Prostate gland (tissue), 2 donors: ENCODE measurements around the gene LTA4H.

Experiments used
- CTCF ChIP-seq, 4 experiments: fragments of 200-600 bp in 2 of 4; fragments of 450-650 bp in 2 of 4; sonication (generic) in 2 of 4; IDR thresholded peaks; 1 replicate in 3 of 4; 2 replicates in 1 of 4; pipeline ENCODE4 v1.5.1; 2016 to 2019; ENCODE audit warnings: antibody characterized with exemption in 4 of 4, mild to moderate bottlenecking in 2 of 4, moderate library complexity in 2 of 4
- POLR2A ChIP-seq: fragments of 450-650 bp; IDR thresholded peaks from one replicate; pipeline ENCODE4 v1.6.1; 2016; ENCODE audit warnings: antibody characterized with exemption, mild to moderate bottlenecking

- TF ChIP-seq CTCF (IDR thresholded peaks at IDR 0.05) = no peak
- no peak for TF ChIP-seq POLR2A
These were observed 62.4 kb downstream of the LTA4H start for GRCh38 chr12:95972832-95973456.
